Measurements from ENCODE around the gene TTC31. TPM values are rescaled to one million over a fixed set of nuclear protein-coding genes. Genes with fewer than 3 reads are reported as not detected.
"Not testable (repeated sequence)": the region's sequence is repeated elsewhere in the genome, so short reads cannot be mapped to it uniquely, and the experiment has no call there.

The TTC31 gene
- total RNA-seq, 2 experiments from 2014 or later, result 38.3 to 40.0 TPM

DNA sequence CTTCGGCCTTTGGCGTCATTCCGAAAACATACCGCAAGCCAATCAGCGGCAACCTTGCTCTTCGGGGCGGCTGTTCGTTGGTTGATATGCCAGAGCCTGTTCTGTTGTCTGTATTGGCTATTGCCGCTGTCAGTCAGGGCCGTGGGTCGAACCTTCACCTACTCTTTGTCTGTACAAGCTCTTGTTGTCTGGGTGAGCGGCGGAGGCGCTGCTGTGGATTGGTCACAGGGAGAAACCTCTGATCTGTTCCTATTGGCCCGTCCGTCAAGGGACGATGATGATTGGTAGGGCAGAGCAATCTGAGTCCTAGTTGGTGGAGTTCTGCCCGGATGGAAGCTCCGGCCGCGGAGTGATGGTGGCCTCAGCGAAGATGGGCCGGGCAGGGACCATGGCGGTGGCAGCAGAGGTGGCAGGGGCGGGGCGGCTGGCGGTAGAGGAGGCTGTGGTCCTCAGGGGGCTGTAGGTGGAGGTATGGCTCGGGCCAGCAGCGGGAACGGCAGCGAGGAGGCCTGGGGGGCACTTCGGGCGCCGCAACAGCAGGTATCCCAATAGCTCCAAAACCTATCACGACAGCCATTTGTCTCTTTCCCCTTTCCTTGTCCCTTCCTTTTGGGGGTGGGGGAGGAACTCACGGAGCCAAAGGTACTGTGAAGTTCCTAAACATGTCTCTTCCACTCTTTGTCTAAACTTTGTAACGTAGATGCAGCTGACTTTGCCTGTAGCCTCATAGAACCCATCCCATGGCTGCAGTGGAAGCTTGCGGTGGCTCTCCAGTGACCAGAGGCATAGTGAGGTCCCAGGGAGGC, 24.5 kb upstream of the TTC31 start, which contains the start of gene WBP1:
WBP1 (plus strand) TSS at position 307 of the 806 bp plus-strand sequence; CDS start at position 472, 165 bp downstream.
- no peaks in the 10 kb centered on the region for H3K9me3 Mint-ChIP-seq (ENCODE audit: insufficient read depth)
- H3K27ac Mint-ChIP-seq, result peak within 1 kb of the TSS; percentile 98
- ATAC-seq (peak; percentile 91), DNase-seq (peak; percentile 100)
- ChIA-PET POLR2A (interaction anchor here (0.5 to 3.1 kb wide), 14 partner anchors 8 to 418 kb away, joined by 3 to 33 read pairs (median 3); partner anchors contain the start of genes AUP1, CCDC142, HTRA2 and MRPL53), CTCF (interaction anchor here (0.8 to 3.1 kb wide), 16 partner anchors 8 to 280 kb away, joined by 3 to 29 read pairs (median 4); partner anchors contain the start of genes AUP1, C2orf81, CCDC142 and HTRA2)
- H3K4me1 Mint-ChIP-seq (ENCODE audit: low read depth), result peaks cover 59% of the 10 kb centered on the region
- H3K4me3 Mint-ChIP-seq, result peak within 1 kb of the TSS; percentile 99
- H3K36me3 Mint-ChIP-seq (ENCODE audit: low read depth), result peaks cover 37% of the 10 kb centered on the region
- no peaks in the 10 kb centered on the region for H3K27me3 Mint-ChIP-seq (ENCODE audit: low read depth)

DNA sequence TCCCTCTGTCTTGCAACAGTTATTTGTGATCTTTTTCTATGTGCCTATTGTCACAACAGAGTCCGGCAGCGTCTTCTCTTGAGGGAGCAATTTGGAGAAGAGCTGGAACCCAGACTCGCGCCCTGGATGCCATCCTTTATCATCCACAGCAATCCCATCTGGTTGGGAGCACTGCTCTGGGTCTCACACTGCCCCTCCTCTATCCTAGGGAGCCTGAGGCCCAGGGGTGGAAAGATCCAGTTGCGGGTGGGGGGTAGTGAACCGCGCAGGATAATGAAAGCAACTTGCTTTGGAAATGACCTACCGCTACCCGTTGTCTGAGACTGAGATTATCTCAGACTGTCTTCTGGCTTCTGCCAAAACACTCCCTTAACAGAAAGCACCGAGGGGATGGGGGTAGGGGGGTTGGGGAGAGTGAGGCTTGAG, 23.9 kb upstream of the TTC31 start:
- peak overlapping the region; percentile 98 for H3K27ac Mint-ChIP-seq
- peaks cover 62% of the 10 kb centered on the region for H3K4me1 Mint-ChIP-seq (ENCODE audit: low read depth)
- ATAC-seq, result no peak
- peaks cover 37% of the 10 kb centered on the region for H3K36me3 Mint-ChIP-seq (ENCODE audit: low read depth)
- ChIA-PET CTCF (interaction anchor here (0.8 to 3.1 kb wide), 13 partner anchors 8 to 209 kb away, joined by 3 to 29 read pairs (median 4); partner anchors contain the start of genes AUP1, CCDC142, HTRA2 and MRPL53), POLR2A (interaction anchor here (0.7 to 3.1 kb wide), 9 partner anchors 9 to 96 kb away, joined by 3 to 33 read pairs (median 4); partner anchors contain the start of genes AUP1, CCDC142, HTRA2 and MRPL53)
- no peak for DNase-seq
- H3K4me3 Mint-ChIP-seq, result peak overlapping the region; percentile 99
- no peaks in the 10 kb centered on the region for H3K27me3 Mint-ChIP-seq (ENCODE audit: low read depth)
- no peaks in the 10 kb centered on the region for H3K9me3 Mint-ChIP-seq (ENCODE audit: insufficient read depth)

DNA sequence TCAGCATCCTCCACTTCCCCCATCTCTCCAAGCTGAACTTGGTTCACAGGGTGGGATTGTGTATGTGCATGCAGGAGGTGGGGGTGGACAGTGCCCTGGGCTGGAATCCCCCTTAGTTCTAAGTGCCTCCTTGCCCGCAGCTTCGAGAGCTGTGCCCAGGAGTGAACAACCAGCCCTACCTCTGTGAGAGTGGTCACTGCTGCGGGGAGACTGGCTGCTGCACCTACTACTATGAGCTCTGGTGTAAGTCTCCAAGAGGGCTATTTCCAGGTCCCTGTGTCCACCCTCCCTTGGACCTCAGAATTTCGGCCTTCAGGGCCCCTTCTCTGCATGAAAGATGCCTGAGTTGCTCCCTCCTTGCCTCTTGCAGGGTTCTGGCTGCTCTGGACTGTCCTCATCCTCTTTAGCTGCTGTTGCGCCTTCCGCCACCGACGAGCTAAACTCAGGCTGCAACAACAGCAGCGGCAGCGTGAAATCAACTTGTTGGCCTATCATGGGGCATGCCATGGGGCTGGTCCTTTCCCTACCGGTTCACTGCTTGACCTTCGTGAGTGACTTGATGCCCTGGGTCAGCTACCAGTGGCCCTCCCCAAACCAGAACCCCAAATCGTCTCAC, 23.3 kb upstream of the TTC31 start:
- Mint-ChIP-seq H3K27ac (peak overlapping the region; percentile 98), H3K36me3 (ENCODE audit: low read depth) (peaks cover 37% of the 10 kb centered on the region), H3K4me1 (ENCODE audit: low read depth) (peaks cover 64% of the 10 kb centered on the region), H3K4me3 (peak overlapping the region; percentile 99)
- H3K27me3 Mint-ChIP-seq (ENCODE audit: low read depth); H3K9me3 Mint-ChIP-seq (ENCODE audit: insufficient read depth); DNase-seq; ATAC-seq: not testable (repeated sequence)
- POLR2A ChIA-PET, result interaction anchor here (0.8 to 3.1 kb wide), 6 partner anchors 8 to 71 kb away, joined by 3 to 33 read pairs (median 20); partner anchors contain the start of genes AUP1, CCDC142, HTRA2 and MRPL53
- CTCF ChIA-PET, result interaction anchor here (1.0 to 2.8 kb wide), 8 partner anchors 12 to 128 kb away, joined by 3 to 14 read pairs (median 8); partner anchors contain the start of genes AUP1, HTRA2 and MRPL53

DNA sequence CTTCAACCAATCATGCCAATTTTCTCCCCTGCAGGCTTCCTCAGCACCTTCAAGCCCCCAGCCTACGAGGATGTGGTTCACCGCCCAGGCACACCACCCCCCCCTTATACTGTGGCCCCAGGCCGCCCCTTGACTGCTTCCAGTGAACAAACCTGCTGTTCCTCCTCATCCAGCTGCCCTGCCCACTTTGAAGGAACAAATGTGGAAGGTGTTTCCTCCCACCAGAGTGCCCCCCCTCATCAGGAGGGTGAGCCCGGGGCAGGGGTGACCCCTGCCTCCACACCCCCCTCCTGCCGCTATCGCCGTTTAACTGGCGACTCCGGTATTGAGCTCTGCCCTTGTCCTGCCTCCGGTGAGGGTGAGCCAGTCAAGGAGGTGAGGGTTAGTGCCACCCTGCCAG, 22.7 kb upstream of the TTC31 start:
- not testable (repeated sequence) for DNase-seq; ATAC-seq; H3K27me3 Mint-ChIP-seq (ENCODE audit: low read depth); H3K9me3 Mint-ChIP-seq (ENCODE audit: insufficient read depth)
- Mint-ChIP-seq H3K27ac (peak overlapping the region; percentile 52), H3K36me3 (ENCODE audit: low read depth) (peaks cover 34% of the 10 kb centered on the region), H3K4me1 (ENCODE audit: low read depth) (peaks cover 59% of the 10 kb centered on the region), H3K4me3 (peak overlapping the region; percentile 99)
- POLR2A ChIA-PET, result interaction anchor here (2.6 kb wide), 2 partner anchors 13 to 70 kb away, joined by 12 to 24 read pairs; partner anchors contain the start of genes AUP1, HTRA2 and MRPL53
- CTCF ChIA-PET, result interaction anchor here (2.2 kb wide), 1 partner anchor 16 kb away, joined by 11 read pairs; no protein-coding TSS in a partner anchor

DNA sequence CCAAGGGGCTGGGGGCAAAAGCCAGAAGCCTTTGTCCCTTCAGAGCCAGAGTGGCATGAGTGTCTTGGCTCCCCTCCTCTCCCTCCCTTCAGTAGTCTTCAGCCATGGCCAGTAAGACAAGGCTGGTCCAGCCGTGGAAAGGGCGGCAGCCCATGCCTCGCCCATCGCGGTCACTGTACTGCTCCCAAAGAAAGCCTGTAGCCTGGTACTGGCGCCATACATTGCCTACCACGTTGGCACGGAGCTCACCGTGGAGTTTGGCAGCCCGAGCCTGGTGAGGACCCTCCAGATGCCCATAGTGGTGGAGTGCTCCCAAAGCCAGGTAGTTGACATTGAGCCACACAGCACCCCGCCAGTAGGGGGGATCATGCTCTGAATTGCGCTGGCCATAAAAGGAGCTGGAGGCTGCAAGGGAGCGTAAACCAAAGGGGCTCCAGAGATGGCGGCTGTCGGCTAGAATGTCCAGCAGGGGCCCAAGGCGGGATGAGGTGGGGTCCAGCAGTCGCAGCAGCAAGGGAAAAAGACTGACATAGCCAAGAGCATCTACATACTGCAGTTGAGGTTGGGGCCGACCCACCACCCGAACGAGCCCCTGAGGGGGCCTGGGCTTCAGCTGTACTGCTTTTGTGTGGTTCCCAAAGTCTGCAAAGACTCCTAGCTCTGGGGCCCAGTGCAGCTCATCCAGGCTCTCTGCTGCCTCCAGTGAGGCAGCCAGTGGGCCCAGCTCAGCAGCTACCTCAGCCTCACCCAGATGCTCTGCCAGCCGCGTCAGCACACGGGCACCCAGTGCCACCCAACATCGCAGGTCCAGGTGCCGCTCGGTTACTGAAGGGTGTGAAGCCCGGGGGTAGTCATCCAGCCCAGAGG, 21.5 kb upstream of the TTC31 start:
- Mint-ChIP-seq H3K4me3 (no peak overlapping the region), H3K27ac (peak overlapping the region; percentile 30), H3K27me3 (ENCODE audit: low read depth) (no peaks in the 10 kb centered on the region), H3K9me3 (ENCODE audit: insufficient read depth) (no peaks in the 10 kb centered on the region), H3K36me3 (ENCODE audit: low read depth) (peaks cover 26% of the 10 kb centered on the region), H3K4me1 (ENCODE audit: low read depth) (peaks cover 50% of the 10 kb centered on the region)
- DNase-seq, result no peak
- POLR2A ChIA-PET, result interaction anchor here (0.7 to 2.6 kb wide), 3 partner anchors 12 to 20 kb away, joined by 3 to 12 read pairs (median 3); partner anchors contain the start of gene MRPL53
- no peak for ATAC-seq
- CTCF ChIA-PET, result interaction anchor here (0.7 to 1.0 kb wide), 4 partner anchors 30 to 127 kb away, joined by 3 to 6 read pairs (median 4); no protein-coding TSS in a partner anchor

DNA sequence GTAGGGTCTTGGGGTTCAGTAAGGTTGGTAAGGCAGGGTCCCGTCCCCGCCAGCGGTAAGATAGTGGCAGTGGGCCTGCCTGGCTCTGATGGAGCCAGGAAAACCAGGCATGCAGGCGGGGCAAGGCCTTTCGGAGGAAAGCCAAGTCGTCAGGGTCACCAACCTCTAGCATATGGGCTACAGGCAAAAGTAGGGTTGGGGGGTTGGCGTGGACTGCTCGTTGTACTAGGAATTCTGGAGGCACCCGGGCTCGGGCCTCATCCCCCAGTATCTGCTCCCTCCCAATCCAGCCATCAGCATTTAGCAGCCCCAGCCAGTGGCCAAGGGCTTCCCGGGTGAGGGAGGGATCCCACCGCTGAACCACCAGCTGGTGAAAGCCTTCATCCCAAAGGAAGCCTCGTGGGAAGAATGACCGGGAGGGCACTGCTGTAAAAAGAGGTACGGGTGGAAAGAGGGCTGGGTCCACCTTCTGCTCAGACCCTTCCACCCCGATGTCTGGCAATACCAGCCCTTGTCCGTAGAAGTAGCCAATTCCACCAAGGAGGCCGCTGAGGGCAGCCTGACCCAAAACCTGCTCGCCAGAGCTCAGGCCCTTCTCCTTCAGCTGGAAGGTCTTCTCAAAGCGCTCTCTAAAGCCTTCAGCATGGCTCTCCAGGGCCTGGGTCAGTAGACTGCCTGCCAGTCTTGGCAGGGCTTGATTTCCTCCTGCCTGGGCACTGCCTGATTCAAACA, 20.7 kb upstream of the TTC31 start:
- no peak for DNase-seq
- no peak for ATAC-seq
- no peak overlapping the region for H3K27ac Mint-ChIP-seq
- H3K36me3 Mint-ChIP-seq (ENCODE audit: low read depth), result peaks cover 20% of the 10 kb centered on the region
- ChIA-PET CTCF (interaction anchor here (0.7 to 1.0 kb wide), 4 partner anchors 31 to 126 kb away, joined by 3 to 6 read pairs (median 4); no protein-coding TSS in a partner anchor), POLR2A (interaction anchor here (0.7 to 2.6 kb wide), 4 partner anchors 9 to 20 kb away, joined by 3 to 12 read pairs (median 3); partner anchors contain the start of gene MRPL53)
- no peaks in the 10 kb centered on the region for H3K9me3 Mint-ChIP-seq (ENCODE audit: insufficient read depth)
- no peak overlapping the region for H3K4me3 Mint-ChIP-seq
- H3K27me3 Mint-ChIP-seq (ENCODE audit: low read depth), result no peaks in the 10 kb centered on the region
- peaks cover 42% of the 10 kb centered on the region for H3K4me1 Mint-ChIP-seq (ENCODE audit: low read depth)

DNA sequence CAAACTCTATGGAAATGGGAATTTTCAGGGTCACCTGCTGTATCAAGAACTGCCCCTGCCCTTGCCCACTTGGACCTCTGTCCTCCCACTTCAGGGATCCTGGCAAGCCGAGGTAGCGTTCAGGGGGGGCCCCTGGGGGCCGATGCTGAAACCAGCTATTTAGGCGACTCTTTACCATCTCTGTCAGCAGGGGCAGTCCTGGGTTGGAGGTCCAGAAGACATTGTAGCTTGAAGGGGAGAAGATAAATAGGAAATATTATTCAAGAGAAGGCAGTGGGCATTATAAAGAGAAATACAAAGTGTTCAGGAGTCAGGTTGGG, 20.1 kb upstream of the TTC31 start:
- H3K4me1 Mint-ChIP-seq (ENCODE audit: low read depth), result peaks cover 43% of the 10 kb centered on the region
- DNase-seq (no peak), ATAC-seq (no peak)
- no peak overlapping the region for H3K27ac Mint-ChIP-seq
- H3K27me3 Mint-ChIP-seq (ENCODE audit: low read depth), result no peaks in the 10 kb centered on the region
- H3K36me3 Mint-ChIP-seq (ENCODE audit: low read depth), result peaks cover 19% of the 10 kb centered on the region
- ChIA-PET CTCF (no interaction called here), POLR2A (interaction anchor here (1.0 to 2.6 kb wide), 2 partner anchors 9 to 10 kb away, joined by 3 to 12 read pairs; partner anchors contain the start of gene MRPL53)
- no peaks in the 10 kb centered on the region for H3K9me3 Mint-ChIP-seq (ENCODE audit: insufficient read depth)
- H3K4me3 Mint-ChIP-seq, result no peak overlapping the region

DNA sequence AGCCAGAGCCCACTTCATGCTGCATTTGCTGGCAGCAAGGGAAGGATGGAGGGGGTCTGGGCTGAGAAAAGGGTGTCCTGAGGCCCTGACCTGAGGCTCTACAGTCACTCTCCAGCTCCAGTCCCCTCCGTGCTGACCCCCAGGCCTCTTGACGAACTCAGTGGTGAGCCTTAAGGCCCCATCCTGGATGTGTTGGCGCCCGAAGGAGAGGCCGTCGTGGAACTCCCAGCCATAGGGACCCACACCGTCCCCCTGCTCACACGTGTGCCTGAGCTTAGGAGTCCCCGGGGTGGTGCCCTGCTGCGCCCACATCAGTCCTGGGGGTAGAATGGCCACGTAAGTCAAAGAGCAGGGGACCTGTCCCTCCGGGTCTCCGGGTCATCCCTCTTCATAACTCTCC, 18.5 kb upstream of the TTC31 start:
- Mint-ChIP-seq H3K4me1 (ENCODE audit: low read depth) (peaks cover 38% of the 10 kb centered on the region), H3K27ac (peak overlapping the region; percentile 86), H3K4me3 (peak overlapping the region; percentile 96), H3K36me3 (ENCODE audit: low read depth) (peaks cover 18% of the 10 kb centered on the region), H3K27me3 (ENCODE audit: low read depth) (no peaks in the 10 kb centered on the region), H3K9me3 (ENCODE audit: insufficient read depth) (no peaks in the 10 kb centered on the region)
- POLR2A ChIA-PET, result interaction anchor here (1.1 to 1.5 kb wide), 4 partner anchors 19 to 727 kb away, joined by 3 to 11 read pairs (median 3); partner anchors contain the start of genes AUP1, CCDC142, HTRA2 and TPRKB
- ATAC-seq (peak; percentile 3), DNase-seq (no peak)
- CTCF ChIA-PET, result interaction anchor here (1.0 to 1.7 kb wide), 4 partner anchors 17 to 123 kb away, joined by 3 to 4 read pairs (median 4); no protein-coding TSS in a partner anchor

DNA sequence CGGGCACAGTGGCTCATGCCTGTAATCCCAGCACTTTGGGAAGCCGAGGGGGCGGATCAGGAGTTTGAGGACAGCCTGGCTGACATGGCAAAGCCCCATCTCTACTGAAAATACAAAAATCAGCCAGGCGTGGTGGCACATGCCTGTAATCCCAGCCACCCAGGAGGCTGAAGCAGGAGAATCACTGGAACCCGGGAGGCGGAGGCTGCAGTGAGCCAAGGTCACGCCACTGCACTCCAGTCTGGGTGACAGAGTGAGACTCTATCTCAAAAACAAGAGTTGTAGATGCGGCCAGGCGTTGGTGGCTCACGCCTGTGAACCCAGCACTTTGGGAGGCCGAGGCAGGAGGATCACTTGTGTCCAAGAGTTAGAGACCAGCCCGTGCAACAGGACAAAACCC, 12.1 kb upstream of the TTC31 start:
- ChIA-PET POLR2A (interaction anchor here (0.6 to 2.9 kb wide), 5 partner anchors 12 to 61 kb away, joined by 3 to 28 read pairs (median 5); partner anchors contain the start of genes INO80B and WBP1), CTCF (interaction anchor here (0.8 to 3.0 kb wide), 3 partner anchors 11 to 61 kb away, joined by 3 to 26 read pairs (median 4); partner anchors contain the start of genes CCDC142 and TTC31)
- Mint-ChIP-seq H3K27ac (peak overlapping the region; percentile 67), H3K4me3 (peak overlapping the region; percentile 51), H3K36me3 (ENCODE audit: low read depth) (peaks cover 39% of the 10 kb centered on the region), H3K4me1 (ENCODE audit: low read depth) (peaks cover 37% of the 10 kb centered on the region)
- ATAC-seq; DNase-seq; H3K27me3 Mint-ChIP-seq (ENCODE audit: low read depth); H3K9me3 Mint-ChIP-seq (ENCODE audit: insufficient read depth): not testable (repeated sequence)

All from activated CD8-positive, alpha-beta T cell treated with anti-CD3 and anti-CD28 coated beads, Interleukin-2, amount 10 ng/mL, durations not matched to agents 7 days and 5 days (primary cell).